Smooth muscle cell (in vitro differentiated cells): Measurements from ENCODE around the gene KCNH1. TPM values are rescaled to one million over a fixed set of nuclear protein-coding genes. Genes with fewer than 3 reads are reported as not detected.

Source experiments
- DNase-seq: peaks from one replicate; lab custom pipeline; 2025; ENCODE audit not compliant: unreplicated experiment; lab: John Stamatoyannopoulos, UW
- H2AFZ ChIP-seq: fragments of 200-600 bp; sonication (generic); 2 replicates; pipeline ENCODE4 v1.6.0; 2016; ENCODE audit warnings: antibody characterized with exemption, low read depth, mild to moderate bottlenecking
- H3F3A ChIP-seq: fragments of 200-600 bp; sonication (generic); 2 replicates; pipeline ENCODE4 v1.6.0; 2017; ENCODE audit warnings: antibody characterized with exemption, low read depth
- H3K27ac ChIP-seq: fragments of 200-600 bp; sonication (generic); 2 replicates; pipeline ENCODE4 v1.5.1; 2016; ENCODE audit warnings: low read depth, mild to moderate bottlenecking
- H3K27me3 ChIP-seq: fragments of 200-600 bp; sonication (generic); 2 replicates; pipeline ENCODE4 v1.6.1; 2016; ENCODE audit warnings: low read depth, mild to moderate bottlenecking
- H3K36me3 ChIP-seq: fragments of 200-600 bp; sonication (generic); 2 replicates; pipeline ENCODE4 v1.5.1; 2016; ENCODE audit warnings: low read depth
- H3K4me1 ChIP-seq: fragments of 200-600 bp; sonication (generic); 2 replicates; pipeline ENCODE4 v1.5.1; 2016; ENCODE audit warnings: low read depth
- H3K4me2 ChIP-seq: fragments of 200-600 bp; sonication (generic); 2 replicates; pipeline ENCODE4 v1.6.0; 2016; ENCODE audit warnings: mild to moderate bottlenecking
- H3K4me3 ChIP-seq: fragments of 200-600 bp; sonication (generic); 2 replicates; pipeline ENCODE4 v1.5.1; 2016; ENCODE audit warnings: mild to moderate bottlenecking
- H3K79me2 ChIP-seq: fragments of 200-600 bp; sonication (generic); 2 replicates; pipeline ENCODE4 v1.6.0; 2016; ENCODE audit warnings: low read depth, mild to moderate bottlenecking
- H3K9ac ChIP-seq: fragments of 200-600 bp; sonication (generic); 2 replicates; pipeline ENCODE4 v1.6.0; 2016; ENCODE audit warnings: low read depth
- H3K9me3 ChIP-seq: fragments of 200-600 bp; sonication (generic); replicated peaks from 2 replicates; pipeline ENCODE4 v1.5.1; 2016; ENCODE audit warnings: low read depth
- H4K20me1 ChIP-seq: fragments of 200-600 bp; sonication (generic); 2 replicates; pipeline ENCODE4 v1.6.0; 2016; ENCODE audit warnings: low read depth
- whole genome bisulfite sequencing: methylation state at CpG from one replicate; pipeline ENCODE4 v1.1.7; 2016; ENCODE audit warnings: low lambda C conversion rate; 5-methylcytosine and 5-hydroxymethylcytosine counted together
- polyA plus RNA-seq: library from polyadenylated mRNA; unstranded; fragments of >200 nt; fragmentation: Nextera tagmentation; extraction: Ambion mirVana; gene quantifications from 2 replicates; pipeline ENCODE4 v1.2.1, GENCODE V29; 2016
- total RNA-seq: library from RNA; depleted of rRNA; stranded (reverse); fragments of >200 nt; gene quantifications from 2 replicates; pipeline ENCODE4 v1.2.3, GENCODE V29; 2014
- TF ChIP-seq, protein P1 (sequence below): fragments of 200-600 bp; sonication (generic); IDR thresholded peaks from 2 replicates; pipeline ENCODE4 v1.5.1; 2017; ENCODE audit warnings: borderline replicate concordance, mild to moderate bottlenecking, antibody characterized with exemption; ENCODE audit not compliant: insufficient read depth, poor library complexity, severe bottlenecking

Gene KCNH1
- total and polyA plus RNA-seq, 2 experiments from 2014 or later = 0.30 to 1.9 TPM

DNA sequence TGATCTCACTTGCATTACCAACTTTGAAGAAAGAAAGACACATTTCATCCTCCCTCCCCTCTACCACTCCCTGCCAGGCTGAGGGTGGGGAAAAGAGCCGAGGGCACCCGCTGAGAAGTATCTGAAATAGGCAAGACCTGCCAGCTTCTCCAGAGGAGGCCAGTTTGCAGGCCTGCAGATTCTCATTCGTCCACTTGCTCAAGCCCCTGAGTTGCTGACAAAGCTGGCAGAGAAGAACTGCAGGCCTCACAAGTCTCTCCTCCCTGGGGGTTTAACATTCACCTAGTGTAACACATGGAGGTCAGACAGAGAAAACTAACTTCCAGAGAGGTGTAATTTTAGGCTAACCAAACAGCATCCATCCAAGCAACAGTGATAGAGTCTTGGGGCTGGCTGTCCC is 428.9 kb downstream of the KCNH1 start:
- H3K36me3 ChIP-seq = no peaks in the 10 kb centered on the region
- no peak overlapping the region for H2AFZ ChIP-seq
- 82% methylated on average over 3 of the region's 3 CpGs for WGBS
- peaks cover 12% of the 10 kb centered on the region for H3K27me3 ChIP-seq
- H3K9me3 ChIP-seq = no peaks in the 10 kb centered on the region
- H3K4me1 ChIP-seq = peaks cover 15% of the 10 kb centered on the region
- no peaks in the 10 kb centered on the region for H3F3A ChIP-seq
- H3K79me2 ChIP-seq = no peaks in the 10 kb centered on the region
- TF ChIP-seq, protein P1, sequence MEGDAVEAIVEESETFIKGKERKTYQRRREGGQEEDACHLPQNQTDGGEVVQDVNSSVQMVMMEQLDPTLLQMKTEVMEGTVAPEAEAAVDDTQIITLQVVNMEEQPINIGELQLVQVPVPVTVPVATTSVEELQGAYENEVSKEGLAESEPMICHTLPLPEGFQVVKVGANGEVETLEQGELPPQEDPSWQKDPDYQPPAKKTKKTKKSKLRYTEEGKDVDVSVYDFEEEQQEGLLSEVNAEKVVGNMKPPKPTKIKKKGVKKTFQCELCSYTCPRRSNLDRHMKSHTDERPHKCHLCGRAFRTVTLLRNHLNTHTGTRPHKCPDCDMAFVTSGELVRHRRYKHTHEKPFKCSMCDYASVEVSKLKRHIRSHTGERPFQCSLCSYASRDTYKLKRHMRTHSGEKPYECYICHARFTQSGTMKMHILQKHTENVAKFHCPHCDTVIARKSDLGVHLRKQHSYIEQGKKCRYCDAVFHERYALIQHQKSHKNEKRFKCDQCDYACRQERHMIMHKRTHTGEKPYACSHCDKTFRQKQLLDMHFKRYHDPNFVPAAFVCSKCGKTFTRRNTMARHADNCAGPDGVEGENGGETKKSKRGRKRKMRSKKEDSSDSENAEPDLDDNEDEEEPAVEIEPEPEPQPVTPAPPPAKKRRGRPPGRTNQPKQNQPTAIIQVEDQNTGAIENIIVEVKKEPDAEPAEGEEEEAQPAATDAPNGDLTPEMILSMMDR = no peak
- H3K4me2 ChIP-seq = no peak overlapping the region
- DNase-seq = no peak
- H3K4me3 ChIP-seq = no peak overlapping the region
- no peak overlapping the region for H3K9ac ChIP-seq
- no peaks in the 10 kb centered on the region for H4K20me1 ChIP-seq
- H3K27ac ChIP-seq = no peak overlapping the region

DNA sequence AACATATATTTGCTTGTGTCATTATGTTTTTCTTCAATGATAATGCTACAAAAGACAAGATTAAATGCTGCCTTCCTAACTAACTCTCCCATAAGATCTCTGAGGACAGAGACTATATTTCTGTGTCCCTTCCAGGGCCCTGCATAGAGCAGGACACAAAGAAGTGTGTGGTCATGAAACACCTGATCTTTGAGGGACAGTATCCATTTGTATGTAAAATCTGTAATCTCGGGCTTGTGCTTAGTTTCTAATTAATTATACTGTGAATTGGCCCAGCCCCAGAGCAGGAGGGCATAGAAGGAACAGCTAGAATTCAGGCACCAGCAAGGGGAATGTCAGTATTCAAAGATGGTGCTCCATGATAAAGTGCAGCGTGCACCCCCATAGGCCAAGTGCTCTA is 430.4 kb downstream of the KCNH1 start:
- no peak overlapping the region for H3K9ac ChIP-seq
- H2AFZ ChIP-seq = no peak overlapping the region
- TF ChIP-seq, protein P1 = no peak
- H3K36me3 ChIP-seq = no peaks in the 10 kb centered on the region
- no peak overlapping the region for H3K27ac ChIP-seq
- H3K9me3 ChIP-seq = no peaks in the 10 kb centered on the region
- no peak overlapping the region for H3K4me3 ChIP-seq
- H3F3A ChIP-seq = no peaks in the 10 kb centered on the region
- H3K4me2 ChIP-seq = no peak overlapping the region
- peaks cover 15% of the 10 kb centered on the region for H3K4me1 ChIP-seq
- no peaks in the 10 kb centered on the region for H3K79me2 ChIP-seq
- DNase-seq = no peak
- peaks cover 10% of the 10 kb centered on the region for H3K27me3 ChIP-seq
- no peaks in the 10 kb centered on the region for H4K20me1 ChIP-seq
- WGBS = 87% methylated on average over 2 of the region's 2 CpGs

DNA sequence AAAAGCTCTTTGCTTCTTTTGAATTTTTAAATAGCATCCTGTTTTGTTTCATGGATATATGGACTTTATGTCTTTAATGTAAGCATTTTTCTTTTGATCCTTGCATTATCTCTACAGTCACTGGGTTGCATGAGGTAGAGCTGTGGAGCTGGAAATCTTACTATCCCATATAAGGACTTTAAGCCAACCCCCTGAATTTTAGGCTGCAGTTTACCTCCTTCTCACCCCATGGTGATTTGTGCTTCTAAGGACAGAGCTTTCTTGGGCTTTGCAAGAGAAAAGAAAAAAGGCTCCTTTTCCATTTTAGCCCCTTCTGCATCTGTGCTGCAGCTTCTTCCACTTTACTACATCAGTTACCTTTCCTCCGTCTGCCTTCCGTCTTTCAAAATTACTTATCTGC is 431.4 kb downstream of the KCNH1 start:
- Histone ChIP-seq H3K9me3 (no peaks in the 10 kb centered on the region), H3F3A (no peaks in the 10 kb centered on the region), H3K27ac (no peak overlapping the region), H3K9ac (no peak overlapping the region), H3K4me1 (peaks cover 5% of the 10 kb centered on the region), H3K4me3 (no peak overlapping the region), H3K79me2 (no peaks in the 10 kb centered on the region), H3K4me2 (no peak overlapping the region), H3K27me3 (no peaks in the 10 kb centered on the region), H3K36me3 (no peaks in the 10 kb centered on the region), H2AFZ (no peak overlapping the region), H4K20me1 (no peaks in the 10 kb centered on the region)
- WGBS = 91% methylated on average over 2 of the region's 2 CpGs
- TF ChIP-seq, protein P1 = no peak
- no peak for DNase-seq

DNA sequence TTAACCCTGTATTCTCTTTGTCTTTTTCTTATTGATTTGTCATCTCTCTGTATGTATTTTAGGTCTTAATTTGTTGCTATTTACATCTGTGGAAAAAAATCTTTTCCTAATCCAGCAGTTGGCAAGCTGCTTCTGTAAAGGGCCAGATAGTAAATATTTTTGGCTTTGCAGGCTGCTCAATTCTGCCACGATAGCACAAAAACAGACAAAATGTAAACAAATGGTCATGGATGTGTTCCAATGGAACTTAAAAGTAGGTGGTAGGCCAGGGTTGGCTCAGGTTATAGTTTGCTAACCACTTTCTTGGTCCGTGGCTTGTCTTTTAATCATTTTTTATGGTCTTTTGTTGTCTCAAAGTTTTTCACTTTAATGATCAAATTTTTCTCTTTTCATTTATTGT is 433.4 kb downstream of the KCNH1 start:
- H3K9ac ChIP-seq = no peak overlapping the region
- WGBS = 41% methylated on average over 2 of the region's 2 CpGs
- H3K27ac ChIP-seq = no peak overlapping the region
- no peaks in the 10 kb centered on the region for H3K4me1 ChIP-seq
- no peaks in the 10 kb centered on the region for H3K36me3 ChIP-seq
- TF ChIP-seq, protein P1 = no peak
- no peak overlapping the region for H2AFZ ChIP-seq
- H3K4me3 ChIP-seq = no peak overlapping the region
- DNase-seq = no peak
- no peaks in the 10 kb centered on the region for H4K20me1 ChIP-seq
- peaks cover 6% of the 10 kb centered on the region for H3K27me3 ChIP-seq
- no peak overlapping the region for H3K4me2 ChIP-seq
- H3F3A ChIP-seq = no peaks in the 10 kb centered on the region
- H3K79me2 ChIP-seq = no peaks in the 10 kb centered on the region
- H3K9me3 ChIP-seq = no peaks in the 10 kb centered on the region
